ENCODE measurements around the gene LMNA.

Gene LMNA

GRCh38 chr1:156097499-156098178 is 16.9 kb upstream of the LMNA start:
- Histone ChIP-seq H3K27ac (replicated peaks) (no peak overlapping the region), H3K27me3 (ENCODE audit: insufficient read depth, poor library complexity, severe bottlenecking) (no peaks in the 10 kb centered on the region), H3K4me3 (replicated peaks; ENCODE audit: insufficient read depth, low read length) (no peak overlapping the region)
- no peak for DNase-seq (ENCODE audit: low read depth in 1 of 2, low spot score in 1 of 2)
- TF ChIP-seq CTCF (IDR thresholded peaks at IDR 0.05; ENCODE audit: insufficient read depth, low read length) (no peak), POLR2AphosphoS5 (IDR thresholded peaks at IDR 0.05; ENCODE audit: low read depth) (no peak), SPI1 (IDR thresholded peaks at IDR 0.05; ENCODE audit: borderline replicate concordance, low read depth) (no peak), REST (IDR thresholded peaks at IDR 0.05; ENCODE audit: insufficient replicate concordance, low read depth) (no peak), GABPA (IDR thresholded peaks at IDR 0.05; ENCODE audit: low read depth) (no peak)

- no peak for TF ChIP-seq CTCF (IDR thresholded peaks at IDR 0.05; ENCODE audit: insufficient read depth, low read length)
- TF ChIP-seq GABPA (IDR thresholded peaks at IDR 0.05; ENCODE audit: low read depth): no peak
- no peak for TF ChIP-seq POLR2AphosphoS5 (IDR thresholded peaks at IDR 0.05; ENCODE audit: low read depth)
- no peak for TF ChIP-seq REST (IDR thresholded peaks at IDR 0.05; ENCODE audit: insufficient replicate concordance, low read depth)
- no peak for TF ChIP-seq SPI1 (IDR thresholded peaks at IDR 0.05; ENCODE audit: borderline replicate concordance, low read depth)
- H3K27me3 ChIP-seq (ENCODE audit: insufficient read depth, poor library complexity, severe bottlenecking): no peaks in the 10 kb centered on the region
- no peak overlapping the region for H3K27ac ChIP-seq (replicated peaks)
- no peak overlapping the region for H3K4me3 ChIP-seq (replicated peaks; ENCODE audit: insufficient read depth, low read length)
- DNase-seq (ENCODE audit: low read depth in 1 of 2, low spot score in 1 of 2): no peak
Measured at GRCh38 chr1:156098784-156099183, 15.7 kb upstream of the LMNA start.

GRCh38 chr1:156099282-156099681 is 15.2 kb upstream of the LMNA start:
- H3K27me3 ChIP-seq (ENCODE audit: insufficient read depth, poor library complexity, severe bottlenecking): no peaks in the 10 kb centered on the region
- no peak overlapping the region for H3K4me3 ChIP-seq (replicated peaks; ENCODE audit: insufficient read depth, low read length)
- DNase-seq (ENCODE audit: low read depth in 1 of 2, low spot score in 1 of 2): no peak
- TF ChIP-seq CTCF (IDR thresholded peaks at IDR 0.05; ENCODE audit: insufficient read depth, low read length) (no peak), REST (IDR thresholded peaks at IDR 0.05; ENCODE audit: insufficient replicate concordance, low read depth) (no peak), SPI1 (IDR thresholded peaks at IDR 0.05; ENCODE audit: borderline replicate concordance, low read depth) (no peak), POLR2AphosphoS5 (IDR thresholded peaks at IDR 0.05; ENCODE audit: low read depth) (no peak), GABPA (IDR thresholded peaks at IDR 0.05; ENCODE audit: low read depth) (no peak)
- no peak overlapping the region for H3K27ac ChIP-seq (replicated peaks)
